OCI-LY7 (cell line): Measurements from ENCODE around the gene VPS26A. TPM values are rescaled to one million over a fixed set of nuclear protein-coding genes. Genes with fewer than 3 reads are reported as not detected.

Experiments
- BruUV-seq: library from RNA; stranded (reverse); fragments of 400-500 nt; replicated peaks from 2 replicates; lab custom pipeline; 2021; lab: Mats Ljungman, UMichigan
- CTCF ChIA-PET: fragments of 300-600 bp; sonication (Branson Sonifier 250); formaldehyde crosslinking; loops from one replicate; lab custom pipeline; 2022; ENCODE audit warnings: antibody characterized with exemption; ENCODE audit not compliant: unreplicated experiment; lab: Charles Lee
- POLR2A ChIA-PET: fragments of 300-600 bp; sonication (Branson Sonifier 250); formaldehyde crosslinking; loops from one replicate; lab custom pipeline; 2022; ENCODE audit warnings: antibody characterized with exemption; lab: Charles Lee
- DNase-seq: peaks from one replicate; pipeline ENCODE4 v3.0.0-alpha.2; 2015; ENCODE audit warnings: low spot score
- H2AFZ ChIP-seq: fragments of 200-600 bp; sonication (generic), shearing (Covaris generic); 2 replicates; pipeline ENCODE4 v1.6.1; 2014; ENCODE audit warnings: mild to moderate bottlenecking, antibody characterized with exemption, low read length, moderate library complexity
- H3K27ac ChIP-seq: fragments of 200-600 bp; sonication (generic); 2 replicates; pipeline ENCODE4 v1.5.1; 2014; ENCODE audit warnings: mixed run types, low read depth, mild to moderate bottlenecking, moderate library complexity, low read length, inconsistent platforms; ENCODE audit not compliant: poor library complexity, severe bottlenecking
- H3K36me3 ChIP-seq: fragments of 200-600 bp; sonication (generic); 2 replicates; pipeline ENCODE4 v1.6.1; 2014; ENCODE audit warnings: mild to moderate bottlenecking, antibody characterized with exemption, low read length, moderate library complexity, mixed read lengths; ENCODE audit not compliant: insufficient read depth
- H3K4me1 ChIP-seq: fragments of 200-600 bp; sonication (generic); 2 replicates; pipeline ENCODE4 v1.5.1; 2014; ENCODE audit warnings: mild to moderate bottlenecking, low read length; ENCODE audit not compliant: insufficient read depth, poor library complexity, severe bottlenecking
- H3K4me2 ChIP-seq: fragments of 200-600 bp; sonication (generic); 2 replicates; pipeline ENCODE4 v1.6.1; 2014; ENCODE audit warnings: mild to moderate bottlenecking, low read length
- H3K4me3 ChIP-seq: fragments of 200-600 bp; sonication (generic); 2 replicates; pipeline ENCODE4 v1.5.1; 2014; ENCODE audit warnings: mild to moderate bottlenecking, low read depth, low read length; ENCODE audit not compliant: poor library complexity, severe bottlenecking
- H3K79me2 ChIP-seq: fragments of 200-600 bp; sonication (generic); 2 replicates; pipeline ENCODE4 v1.6.1; 2016; ENCODE audit warnings: low read depth, mild to moderate bottlenecking, low read length, moderate library complexity, mixed read lengths; ENCODE audit not compliant: insufficient read depth
- H3K9me2 ChIP-seq: fragments of 200-600 bp; sonication (generic); 2 replicates; pipeline ENCODE4 v1.6.1; 2016; ENCODE audit warnings: mild to moderate bottlenecking, low read length, mixed read lengths; ENCODE audit not compliant: insufficient read depth
- H3K9me3 ChIP-seq: fragments of 200-600 bp; sonication (generic); 2 replicates; pipeline ENCODE4 v1.6.1; 2014; ENCODE audit warnings: mild to moderate bottlenecking, mixed run types, low read length, mixed read lengths
- H4K20me1 ChIP-seq: fragments of 200-600 bp; sonication (generic); 2 replicates; pipeline ENCODE4 v1.6.1; 2014; ENCODE audit warnings: mild to moderate bottlenecking, antibody characterized with exemption, low read length, moderate library complexity, mixed read lengths; ENCODE audit not compliant: insufficient read depth
- CTCF ChIP-seq: fragments of 200-600 bp; sonication (generic); conservative IDR thresholded peaks from 2 replicates; pipeline ENCODE4 v1.5.1; 2014; ENCODE audit warnings: mild to moderate bottlenecking, antibody characterized with exemption, low read length, moderate library complexity, mixed read lengths
- EZH2phosphoT487 ChIP-seq: fragments of 200-600 bp; sonication (generic); IDR thresholded peaks from 2 replicates; pipeline ENCODE4 v1.6.1; 2018; ENCODE audit warnings: low read depth, borderline replicate concordance, mild to moderate bottlenecking, mixed run types, antibody characterized with exemption, low read length, moderate library complexity, mixed read lengths
- intact Hi-C: fragments of 100-400 bp; cut with micrococcal nuclease; formaldehyde crosslinking; loops from one replicate; pipeline ENCODE4 v1.10.0; 2022; ENCODE audit not compliant: unreplicated experiment
- total RNA-seq, 2 experiments: library from RNA; depleted of rRNA in 1 of 2; stranded (reverse); fragments of >200 nt in 1 of 2; shearing (Covaris generic) in 1 of 2; gene quantifications; 2 replicates each; pipeline ENCODE4 v1.2.3, GENCODE V29; 2014 to 2022

Gene VPS26A
- total RNA-seq, 2 experiments from 2014 or later: 10.0 to 41.7 TPM

GRCh38 chr10:69202332-69202731, 78.4 kb downstream of the VPS26A start:
- ChIA-PET CTCF (no interaction called here), POLR2A (interaction anchor here (1.1 kb wide), 1 partner anchor 19 kb away, joined by 3 read pairs; no protein-coding TSS in a partner anchor)
- Histone ChIP-seq H3K9me3 (no peaks in the 10 kb centered on the region), H3K4me3 (no peak overlapping the region), H3K9me2 (no peaks in the 10 kb centered on the region), H3K4me2 (no peak overlapping the region), H4K20me1 (no peaks in the 10 kb centered on the region), H3K4me1 (no peaks in the 10 kb centered on the region), H3K27ac (no peak overlapping the region), H3K79me2 (no peaks in the 10 kb centered on the region), H3K36me3 (peaks cover 86% of the 10 kb centered on the region), H2AFZ (no peak overlapping the region)
- intact Hi-C loops: no loop called here
- no TSS peak for BruUV-seq
- TF ChIP-seq EZH2phosphoT487: no peak
- TF ChIP-seq CTCF: no peak
- no peak for DNase-seq

- Histone ChIP-seq H3K36me3 (peaks cover 57% of the 10 kb centered on the region), H3K4me1 (no peaks in the 10 kb centered on the region), H3K9me2 (no peaks in the 10 kb centered on the region), H4K20me1 (no peaks in the 10 kb centered on the region), H2AFZ (no peak overlapping the region), H3K4me2 (no peak overlapping the region), H3K27ac (no peak overlapping the region), H3K9me3 (no peaks in the 10 kb centered on the region), H3K4me3 (no peak overlapping the region), H3K79me2 (no peaks in the 10 kb centered on the region)
- DNase-seq: no peak
- ChIA-PET POLR2A (interaction anchor here (0.6 to 0.7 kb wide), 2 partner anchors 53 to 508 kb away, joined by 3 read pairs; no protein-coding TSS in a partner anchor), CTCF (interaction anchor here (0.9 kb wide), 1 partner anchor 136 kb away, joined by 3 read pairs; no protein-coding TSS in a partner anchor)
- TF ChIP-seq CTCF: no peak
- TF ChIP-seq EZH2phosphoT487: no peak
- no TSS peak for BruUV-seq
- intact Hi-C loops: no loop called here
Observed at GRCh38 chr10:69208761-69209160, 84.8 kb downstream of the VPS26A start.

GRCh38 chr10:69209787-69210484, 86.0 kb downstream of the VPS26A start:
- ChIA-PET CTCF (no interaction called here), POLR2A (no interaction called here)
- no peak overlapping the region for H3K27ac ChIP-seq
- TF ChIP-seq EZH2phosphoT487 (no peak), CTCF (no peak)
- peaks cover 45% of the 10 kb centered on the region for H3K36me3 ChIP-seq
- H3K4me2 ChIP-seq: no peak overlapping the region
- H3K4me1 ChIP-seq: no peaks in the 10 kb centered on the region
- H2AFZ ChIP-seq: no peak overlapping the region
- no peaks in the 10 kb centered on the region for H3K9me2 ChIP-seq
- DNase-seq: no peak
- intact Hi-C loops: no loop called here
- H3K4me3 ChIP-seq: no peak overlapping the region
- no peaks in the 10 kb centered on the region for H4K20me1 ChIP-seq
- BruUV-seq: no TSS peak
- no peaks in the 10 kb centered on the region for H3K79me2 ChIP-seq
- no peaks in the 10 kb centered on the region for H3K9me3 ChIP-seq
